Trophoblast cell (in vitro differentiated cells and primary cell): ENCODE data around the gene PRKAB1.

Experiments used
- DNase-seq, 2 donors: peaks; one replicate each; pipeline ENCODE4 v3.0.0-alpha.2; 2016
- H2AFZ ChIP-seq: 2 replicates; pipeline ENCODE4 v1.6.1; 2013; ENCODE audit warnings: low read length, moderate library complexity, mild to moderate bottlenecking; ENCODE audit not compliant: insufficient read depth, poor library complexity
- H2AK5ac ChIP-seq: 2 replicates; pipeline ENCODE4 v1.6.1; 2013; ENCODE audit warnings: mild to moderate bottlenecking, low read length
- H2BK120ac ChIP-seq: 2 replicates; pipeline ENCODE4 v1.6.1; 2013; ENCODE audit warnings: low read length, mild to moderate bottlenecking, moderate library complexity; ENCODE audit not compliant: insufficient read depth, poor library complexity
- H2BK12ac ChIP-seq: 2 replicates; pipeline ENCODE4 v1.6.1; 2013; ENCODE audit warnings: mild to moderate bottlenecking, low read length, moderate library complexity
- H2BK5ac ChIP-seq: 2 replicates; pipeline ENCODE4 v1.6.1; 2013; ENCODE audit warnings: low read length, low read depth, moderate library complexity, mild to moderate bottlenecking; ENCODE audit not compliant: poor library complexity
- H3K14ac ChIP-seq: 2 replicates; pipeline ENCODE4 v1.6.1; 2013; ENCODE audit warnings: mild to moderate bottlenecking, low read length
- H3K18ac ChIP-seq: 2 replicates; pipeline ENCODE4 v1.6.1; 2013; ENCODE audit warnings: mild to moderate bottlenecking, low read length
- H3K23ac ChIP-seq: 2 replicates; pipeline ENCODE4 v1.6.1; 2013; ENCODE audit warnings: low read length
- H3K27ac ChIP-seq: 2 replicates; pipeline ENCODE4 v1.5.1; 2013; ENCODE audit warnings: low read depth, mild to moderate bottlenecking, inconsistent platforms, low read length, moderate library complexity
- H3K27me3 ChIP-seq: 2 replicates; pipeline ENCODE4 v1.6.1; 2013; ENCODE audit warnings: inconsistent platforms, mild to moderate bottlenecking, low read length, moderate library complexity; ENCODE audit not compliant: insufficient read depth
- H3K36me3 ChIP-seq, 2 experiments: 1 replicate in 1 of 2; 2 replicates in 1 of 2; pipeline ENCODE4 v1.6.1; 2013; ENCODE audit warnings: low read length in 2 of 2, mild to moderate bottlenecking in 2 of 2, moderate library complexity in 1 of 2; ENCODE audit not compliant: insufficient read depth in 2 of 2, control insufficient read depth in 1 of 2
- H3K4ac ChIP-seq: 2 replicates; pipeline ENCODE4 v1.6.1; 2013; ENCODE audit warnings: low read depth, mild to moderate bottlenecking, low read length, moderate library complexity
- H3K4me1 ChIP-seq, 2 experiments: 1 replicate in 1 of 2; 2 replicates in 1 of 2; pipeline ENCODE4 v1.6.1; 2013; ENCODE audit warnings: low read length in 2 of 2, mild to moderate bottlenecking in 2 of 2, moderate library complexity in 1 of 2; ENCODE audit not compliant: insufficient read depth in 2 of 2, control insufficient read depth in 1 of 2
- H3K4me2 ChIP-seq: 2 replicates; pipeline ENCODE4 v1.6.1; 2013; ENCODE audit warnings: inconsistent platforms, mild to moderate bottlenecking, low read length, moderate library complexity
- H3K4me3 ChIP-seq: 2 replicates; pipeline ENCODE4 v1.5.1; 2013; ENCODE audit warnings: mild to moderate bottlenecking, low read depth, low read length, inconsistent platforms
- H3K79me1 ChIP-seq: one replicate; pipeline ENCODE4 v1.6.1; 2013; ENCODE audit warnings: low read length
- H3K79me2 ChIP-seq: 2 replicates; pipeline ENCODE4 v1.6.1; 2013; ENCODE audit warnings: low read length, mild to moderate bottlenecking; ENCODE audit not compliant: control insufficient read depth, insufficient read depth, poor library complexity
- H3K9ac ChIP-seq: 2 replicates; pipeline ENCODE4 v1.6.1; 2013; ENCODE audit warnings: mild to moderate bottlenecking, low read length
- H3K9me3 ChIP-seq: 2 replicates; pipeline ENCODE4 v1.6.1; 2013; ENCODE audit warnings: low read depth, mild to moderate bottlenecking, control low read depth, inconsistent platforms, low read length; ENCODE audit not compliant: insufficient read depth
- H4K12ac ChIP-seq: 2 replicates; pipeline ENCODE4 v1.6.1; 2013; ENCODE audit warnings: low read depth, mild to moderate bottlenecking, low read length, moderate library complexity
- H4K8ac ChIP-seq: 2 replicates; pipeline ENCODE4 v1.6.1; 2013; ENCODE audit warnings: low read depth, mild to moderate bottlenecking, low read length, moderate library complexity
- H4K91ac ChIP-seq: one replicate; pipeline ENCODE4 v1.6.1; 2013; ENCODE audit warnings: low read depth, mild to moderate bottlenecking, low read length, moderate library complexity
- whole genome bisulfite sequencing: extraction: QIAGEN DNeasy Blood & Tissue Kit; methylation state at CpG from one replicate; pipeline ENCODE4 v1.1.7; 2013; ENCODE audit warnings: missing lambda C conversion rate; ENCODE audit not compliant: insufficient read length, insufficient coverage; ENCODE audit errors: extremely low coverage; 5-methylcytosine and 5-hydroxymethylcytosine counted together

The PRKAB1 gene

GRCh38 chr12:119710374-119710964 lies 42.5 kb downstream of the PRKAB1 start:
- H2BK5ac ChIP-seq, result no peak overlapping the region
- H2AFZ ChIP-seq, result no peak overlapping the region
- H3K4me2 ChIP-seq, result no peak overlapping the region
- H3K4me3 ChIP-seq, result no peak overlapping the region
- no peaks in the 10 kb centered on the region for H3K79me2 ChIP-seq
- no peak overlapping the region for H3K23ac ChIP-seq
- H3K4me1 ChIP-seq, result no peaks in the 10 kb centered on the region
- no peak overlapping the region for H3K9ac ChIP-seq
- no peaks in the 10 kb centered on the region for H3K79me1 ChIP-seq
- no peaks in the 10 kb centered on the region for H3K27me3 ChIP-seq
- no peak overlapping the region for H4K91ac ChIP-seq
- no peak overlapping the region for H2BK120ac ChIP-seq
- no CpG with 5 or more reads among the region's 11 CpGs for WGBS
- no peak overlapping the region for H2BK12ac ChIP-seq
- no peak overlapping the region for H2AK5ac ChIP-seq
- no peak for DNase-seq
- H3K9me3 ChIP-seq, result peaks cover 1% of the 10 kb centered on the region
- H4K8ac ChIP-seq, result no peak overlapping the region
- no peak overlapping the region for H4K12ac ChIP-seq
- peaks cover 28 to 39% of the 10 kb centered on the region in 2 experiments for H3K36me3 ChIP-seq
- H3K27ac ChIP-seq, result no peak overlapping the region
- no peak overlapping the region for H3K18ac ChIP-seq
- no peak overlapping the region for H3K14ac ChIP-seq
- no peak overlapping the region for H3K4ac ChIP-seq

GRCh38 chr12:119710965-119711551 lies 43.1 kb downstream of the PRKAB1 start:
- H2BK5ac ChIP-seq, result no peak overlapping the region
- no peak overlapping the region for H4K8ac ChIP-seq
- H3K36me3 ChIP-seq, result peaks cover 25 to 39% of the 10 kb centered on the region in 2 experiments
- H2AFZ ChIP-seq, result no peak overlapping the region
- H3K23ac ChIP-seq, result no peak overlapping the region
- H3K9me3 ChIP-seq, result peaks cover 1% of the 10 kb centered on the region
- H2AK5ac ChIP-seq, result no peak overlapping the region
- H3K9ac ChIP-seq, result no peak overlapping the region
- no peak overlapping the region for H4K91ac ChIP-seq
- H2BK12ac ChIP-seq, result no peak overlapping the region
- no CpG with 5 or more reads among the region's 15 CpGs for WGBS
- H3K4ac ChIP-seq, result no peak overlapping the region
- no peak overlapping the region for H3K14ac ChIP-seq
- no peak overlapping the region for H3K27ac ChIP-seq
- H3K27me3 ChIP-seq, result no peaks in the 10 kb centered on the region
- no peaks in the 10 kb centered on the region for H3K79me1 ChIP-seq
- H3K4me2 ChIP-seq, result no peak overlapping the region
- H3K79me2 ChIP-seq, result no peaks in the 10 kb centered on the region
- no peak for DNase-seq
- H3K18ac ChIP-seq, result no peak overlapping the region
- no peak overlapping the region for H3K4me3 ChIP-seq
- peaks cover 0 to 3% of the 10 kb centered on the region in 2 experiments for H3K4me1 ChIP-seq
- no peak overlapping the region for H2BK120ac ChIP-seq
- no peak overlapping the region for H4K12ac ChIP-seq

- DNase-seq, result no peak
- Histone ChIP-seq H2BK120ac (no peak overlapping the region), H3K14ac (no peak overlapping the region), H3K4ac (no peak overlapping the region), H4K91ac (no peak overlapping the region), H3K18ac (no peak overlapping the region), H3K79me1 (no peaks in the 10 kb centered on the region), H4K12ac (no peak overlapping the region), H3K27ac (no peak overlapping the region), H3K23ac (no peak overlapping the region), H4K8ac (no peak overlapping the region), H3K4me3 (no peak overlapping the region), H3K79me2 (no peaks in the 10 kb centered on the region), H2BK5ac (no peak overlapping the region), H2AFZ (no peak overlapping the region), H2BK12ac (no peak overlapping the region), H3K36me3 (peaks cover 25 to 39% of the 10 kb centered on the region in 2 experiments), H3K4me1 (peaks cover 0 to 4% of the 10 kb centered on the region in 2 experiments), H2AK5ac (no peak overlapping the region), H3K9me3 (peaks cover 1% of the 10 kb centered on the region), H3K27me3 (no peaks in the 10 kb centered on the region), H3K4me2 (no peak overlapping the region), H3K9ac (no peak overlapping the region)
- WGBS, result no CpG with 5 or more reads among the region's 4 CpGs
Observed at GRCh38 chr12:119711693-119712092, 43.8 kb downstream of the PRKAB1 start.

- Histone ChIP-seq H3K9me3 (peaks cover 1% of the 10 kb centered on the region), H2BK12ac (no peak overlapping the region), H3K18ac (no peak overlapping the region), H3K4ac (no peak overlapping the region), H3K27ac (no peak overlapping the region), H3K14ac (no peak overlapping the region), H3K9ac (no peak overlapping the region), H4K8ac (no peak overlapping the region), H2BK120ac (no peak overlapping the region), H4K91ac (no peak overlapping the region), H3K23ac (no peak overlapping the region), H3K4me1 (peaks cover 0 to 4% of the 10 kb centered on the region in 2 experiments), H3K79me1 (no peaks in the 10 kb centered on the region), H2BK5ac (no peak overlapping the region), H2AK5ac (no peak overlapping the region), H2AFZ (no peak overlapping the region), H3K4me3 (no peak overlapping the region), H3K36me3 (peaks cover 25 to 39% of the 10 kb centered on the region in 2 experiments), H3K27me3 (no peaks in the 10 kb centered on the region), H3K4me2 (no peak overlapping the region), H4K12ac (no peak overlapping the region), H3K79me2 (no peaks in the 10 kb centered on the region)
- no peak for DNase-seq
- 100% methylated on average over 2 of the region's 11 CpGs for WGBS
Observed at GRCh38 chr12:119712721-119713120, 44.8 kb downstream of the PRKAB1 start.
